Inflammatory macrophage treated with lipopolysaccharide for 4 hours (primary cell): Measurements from ENCODE around the gene NMT1.

Source experiments
- DNase-seq: peaks from one replicate; pipeline ENCODE4 v3.0.0-alpha.2; 2020

Gene NMT1

DNA sequence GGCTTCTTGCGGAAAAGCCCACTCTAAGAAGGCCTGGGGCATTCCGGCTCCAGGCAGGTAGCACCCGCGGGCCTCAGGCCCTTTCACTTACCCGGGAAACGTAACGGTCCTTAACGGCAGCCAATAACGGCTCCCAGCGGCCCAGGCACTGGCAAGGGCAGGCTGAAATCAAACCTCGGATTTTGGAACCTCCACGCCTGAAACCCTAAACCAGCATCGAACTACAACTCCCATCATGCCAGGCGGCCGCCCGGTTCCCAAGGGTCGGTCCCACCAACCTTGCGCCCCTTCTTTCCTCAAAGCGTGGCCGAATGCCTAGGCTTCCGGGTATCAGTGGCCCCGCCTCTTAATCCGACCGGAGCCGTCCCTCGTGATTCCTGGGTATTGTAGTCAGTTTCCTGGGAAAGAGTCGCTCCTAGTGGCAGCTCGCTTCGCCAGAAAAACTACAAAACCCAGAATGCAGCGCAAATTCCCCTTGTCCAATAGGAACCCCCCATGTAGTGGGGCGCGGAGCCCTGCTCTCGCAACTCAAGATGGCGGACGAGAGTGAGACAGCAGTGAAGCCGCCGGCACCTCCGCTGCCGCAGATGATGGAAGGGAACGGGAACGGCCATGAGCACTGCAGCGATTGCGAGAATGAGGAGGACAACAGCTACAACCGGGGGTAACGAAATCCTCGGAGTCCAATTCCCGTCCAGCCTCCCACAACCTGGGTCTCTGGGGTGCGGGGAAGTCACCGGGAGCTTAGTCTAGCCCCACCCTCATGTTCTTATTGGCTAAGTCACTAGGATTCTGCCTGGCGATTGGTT lies at the start of gene NMT1:
TSS of gene NMT1 (plus strand) at position 521 of the 809 bp plus-strand sequence. CDS start at position 534, 13 bp downstream.
- peak; percentile 100 for DNase-seq

DNA sequence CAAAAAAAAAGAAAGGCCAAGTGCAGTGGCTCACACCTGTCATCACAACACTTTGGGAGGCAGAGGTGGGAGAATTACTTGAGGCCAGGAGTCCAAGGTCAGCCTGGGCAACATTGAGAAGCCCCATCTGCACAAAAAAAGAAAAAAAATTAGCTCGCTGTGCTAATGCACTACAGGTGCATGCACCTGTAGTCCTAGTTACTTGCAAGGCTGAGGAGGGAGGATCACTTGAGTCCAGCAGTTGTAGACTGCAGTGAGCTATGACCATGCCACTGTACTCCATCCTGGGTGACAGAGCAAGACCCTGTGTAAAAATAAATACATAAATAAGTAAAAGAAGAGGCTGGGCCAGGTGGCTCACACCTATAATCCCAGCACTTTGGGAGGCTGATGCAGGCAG lies 49.4 kb upstream of the NMT1 start:
- no peak for DNase-seq

DNA sequence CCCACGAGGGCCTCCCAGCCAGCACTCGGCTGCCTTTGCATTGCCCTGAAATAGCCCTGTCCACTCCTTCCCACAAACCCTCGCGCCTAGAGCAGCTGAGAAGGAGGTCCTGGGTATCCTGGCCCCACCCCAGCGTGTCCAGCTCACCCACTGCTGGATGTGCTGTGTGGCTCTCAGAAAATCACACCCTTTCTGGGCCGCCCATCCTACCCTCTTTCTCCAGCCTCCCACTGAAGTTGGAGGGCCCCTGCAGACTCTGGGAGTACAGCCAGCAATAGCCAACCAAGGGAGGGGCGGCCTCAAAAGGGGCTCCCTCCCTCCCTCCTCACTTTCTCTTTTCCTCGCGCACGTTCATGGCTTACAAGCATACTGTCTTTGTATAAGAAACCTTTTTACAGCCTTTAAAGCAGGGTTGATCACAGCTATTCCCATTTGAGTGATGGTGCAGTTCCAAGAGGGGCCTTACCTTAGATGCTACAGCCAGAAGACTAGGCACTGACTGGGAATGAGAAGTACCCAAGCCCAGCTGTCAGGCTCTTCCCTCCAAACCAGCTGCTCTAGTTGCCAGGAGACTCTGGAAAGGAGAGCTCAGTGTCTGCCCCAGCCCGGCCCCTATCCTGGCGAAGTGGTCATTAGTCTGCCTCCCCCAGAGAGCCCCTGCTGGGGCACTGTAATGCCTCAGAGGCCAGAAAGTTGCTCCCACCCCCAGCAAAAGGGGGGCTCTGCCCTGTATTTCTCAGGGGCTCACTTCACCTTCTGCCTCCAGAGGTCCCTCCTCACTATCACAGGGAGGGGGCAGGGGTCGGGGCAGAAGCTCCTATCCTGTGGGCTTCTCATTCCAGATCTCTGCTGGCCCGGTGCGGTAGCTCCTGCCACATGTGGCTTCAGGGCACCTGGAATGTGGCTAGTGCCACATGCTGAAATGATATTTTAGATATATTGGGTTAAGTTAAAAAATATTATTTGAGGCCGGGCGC lies 47.8 kb upstream of the NMT1 start:
- no peak for DNase-seq

DNA sequence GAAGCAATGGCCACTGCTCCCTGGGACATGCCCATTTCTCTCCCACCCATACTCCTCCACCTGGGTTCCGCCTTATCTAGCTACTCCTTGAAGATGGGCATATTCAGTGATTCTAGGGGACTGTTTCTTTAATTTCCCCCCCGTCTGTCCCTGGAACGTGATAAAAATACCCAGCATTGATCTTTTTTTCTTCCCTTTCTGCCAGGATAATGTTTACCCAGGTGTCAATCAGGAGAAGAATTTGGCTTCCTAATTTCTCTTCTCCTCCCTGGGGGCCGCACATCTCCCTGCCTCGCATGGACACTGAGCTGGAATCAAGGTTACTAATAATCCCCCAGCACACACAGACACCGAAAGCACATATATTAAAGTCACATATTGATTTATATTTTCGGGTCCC lies 44.9 kb upstream of the NMT1 start:
- no peak for DNase-seq

DNA sequence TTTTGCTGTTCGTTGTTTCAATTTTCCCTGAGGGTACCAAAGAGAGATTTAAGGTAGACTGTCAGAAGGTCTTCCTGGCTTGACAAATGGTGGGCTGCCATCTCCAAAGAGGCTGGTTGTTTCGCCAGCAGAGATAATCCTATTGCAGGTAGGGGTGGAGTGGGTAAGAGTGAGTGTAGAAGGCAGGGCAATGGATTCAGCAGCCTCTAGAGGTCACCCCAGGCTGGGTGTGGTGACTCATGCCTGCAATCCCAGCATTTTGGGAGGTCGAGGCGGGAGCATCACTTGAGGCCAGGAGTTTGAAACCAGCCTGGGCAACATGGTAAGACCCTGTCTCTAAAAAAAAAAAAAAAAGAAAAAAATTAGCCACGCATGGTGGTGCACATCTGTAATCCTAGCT lies 44.3 kb upstream of the NMT1 start:
- no peak for DNase-seq

DNA sequence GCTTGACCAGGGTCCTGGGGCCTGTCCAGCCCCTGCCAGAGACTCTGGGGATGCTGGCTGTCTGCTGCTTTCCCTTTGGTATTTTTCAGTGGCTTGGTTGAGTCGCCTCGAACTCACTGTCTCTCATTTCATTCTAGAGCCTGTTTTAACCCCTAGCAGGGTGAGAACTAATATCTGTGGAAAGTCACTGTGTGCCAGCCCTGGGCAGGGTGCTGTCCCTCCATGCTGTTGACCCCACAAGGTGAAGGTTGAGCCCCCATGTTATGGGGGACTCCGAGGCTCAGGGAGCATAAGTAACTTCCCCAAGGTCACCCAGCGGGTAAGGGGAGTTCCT lies 42.6 kb upstream of the NMT1 start:
- DNase-seq: no peak

DNA sequence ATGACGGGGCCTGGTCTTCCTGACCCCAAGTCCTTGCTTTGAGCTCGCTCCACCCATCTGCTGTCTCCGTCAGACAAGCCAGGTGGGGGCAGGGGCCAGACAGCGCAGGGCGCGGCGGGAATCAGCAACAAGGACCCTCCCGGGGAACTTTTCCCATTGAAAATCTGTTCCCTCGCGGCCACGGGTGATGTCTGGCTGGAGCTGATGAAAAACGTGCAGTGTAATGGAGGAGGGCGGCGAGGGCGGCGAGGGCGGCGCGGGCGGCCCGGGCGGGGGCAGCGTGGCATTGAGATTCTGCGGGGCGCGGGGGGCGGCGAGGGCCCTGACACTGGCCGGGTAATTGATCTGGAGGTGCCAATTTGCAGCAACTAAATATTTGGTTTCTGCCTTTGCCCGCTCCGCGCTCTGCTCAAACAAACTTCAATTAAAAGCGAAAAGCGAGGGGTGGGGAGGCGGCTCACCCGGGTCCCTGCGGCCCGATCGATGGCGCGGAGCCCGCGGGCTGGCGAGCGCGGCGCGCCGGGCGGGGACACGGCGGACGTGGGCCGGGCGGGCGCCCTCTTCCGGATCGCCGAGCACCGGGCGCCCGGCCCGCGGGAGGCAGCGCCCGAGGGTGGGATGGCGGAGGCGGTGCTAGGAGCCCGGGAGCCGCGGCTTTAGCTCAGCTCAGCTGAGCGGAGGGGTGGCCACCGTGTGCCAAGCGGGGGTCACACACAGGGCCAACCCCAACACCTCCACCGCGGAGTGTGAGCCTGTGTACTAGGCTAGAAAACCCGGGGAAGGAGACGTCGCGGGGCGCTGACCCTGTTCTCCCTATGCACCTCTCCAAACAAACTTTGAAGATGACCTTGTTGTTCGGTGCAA lies 42.0 kb upstream of the NMT1 start:
- DNase-seq: peak; percentile 46

DNA sequence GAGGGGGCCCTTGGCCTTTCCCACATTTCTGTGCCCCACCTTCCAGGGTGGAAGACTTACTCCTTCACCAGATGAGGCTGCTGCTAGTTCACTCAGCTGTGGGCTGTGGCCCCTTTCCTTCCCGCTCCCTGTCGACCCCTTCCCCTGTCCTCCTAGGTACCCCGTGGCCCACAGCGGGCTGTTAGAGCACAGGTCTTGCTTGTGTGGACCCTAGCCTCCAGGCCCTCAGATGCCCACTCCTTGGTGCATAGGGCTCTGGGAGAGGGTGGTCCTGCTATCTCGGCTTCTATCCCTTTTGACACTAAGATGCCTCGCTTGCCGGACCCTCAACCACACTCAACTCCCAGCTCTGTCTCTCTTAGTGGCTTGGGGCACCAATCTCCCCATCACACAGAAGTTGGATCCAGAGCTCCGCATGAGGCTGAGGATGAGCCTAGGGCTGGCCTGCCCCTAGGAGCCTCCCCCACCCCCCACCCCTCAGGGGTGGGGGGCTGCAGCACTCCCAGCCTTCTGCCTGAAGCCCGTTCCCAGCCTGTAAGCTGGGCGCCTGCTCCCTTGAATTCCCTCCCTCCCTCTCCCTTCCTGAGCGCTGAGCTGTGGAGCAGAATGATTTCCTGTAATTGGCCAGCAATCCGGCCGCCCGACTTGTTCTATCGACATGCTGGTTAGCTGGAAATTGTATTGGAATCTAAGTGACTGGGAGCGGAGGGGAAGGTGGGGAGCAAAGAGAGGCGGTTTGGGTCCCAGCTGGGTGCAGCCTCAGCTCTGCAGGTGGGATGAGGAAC lies 40.6 kb upstream of the NMT1 start:
- no peak for DNase-seq

DNA sequence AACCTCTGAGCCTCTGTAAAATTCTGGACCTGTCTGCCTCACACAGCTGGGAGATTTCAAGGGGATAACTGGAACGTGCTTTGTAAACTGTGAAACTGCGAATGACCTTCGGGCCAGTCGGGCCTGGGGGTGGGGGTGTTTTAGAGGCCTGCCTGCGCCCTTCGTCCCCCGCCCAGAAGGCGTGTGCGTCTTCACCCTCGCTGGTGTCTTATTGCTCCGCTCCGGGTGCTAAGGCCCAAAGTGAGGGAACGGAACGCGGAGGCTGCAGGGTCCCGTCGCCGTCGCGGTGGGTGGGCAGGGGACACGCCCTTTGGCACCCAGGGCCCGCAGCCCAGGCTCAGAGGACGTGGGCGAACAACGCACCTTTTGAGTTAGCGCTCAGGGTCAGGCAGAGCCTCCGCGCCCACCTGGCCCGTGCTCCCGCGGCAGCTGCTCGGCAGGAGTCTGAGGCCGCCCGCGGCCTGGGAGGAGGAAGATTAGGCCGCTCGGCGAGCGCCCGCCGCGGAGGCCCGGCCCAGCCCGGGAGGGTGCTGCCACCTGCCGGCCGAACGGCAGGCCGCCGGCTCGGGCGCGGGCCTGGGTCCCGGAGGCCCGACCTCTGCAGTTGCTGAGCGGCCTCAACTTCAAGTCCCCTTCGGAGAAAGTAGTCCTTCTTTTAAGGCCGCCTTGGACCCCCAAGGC lies 39.4 kb upstream of the NMT1 start:
- peak; percentile 52 for DNase-seq

DNA sequence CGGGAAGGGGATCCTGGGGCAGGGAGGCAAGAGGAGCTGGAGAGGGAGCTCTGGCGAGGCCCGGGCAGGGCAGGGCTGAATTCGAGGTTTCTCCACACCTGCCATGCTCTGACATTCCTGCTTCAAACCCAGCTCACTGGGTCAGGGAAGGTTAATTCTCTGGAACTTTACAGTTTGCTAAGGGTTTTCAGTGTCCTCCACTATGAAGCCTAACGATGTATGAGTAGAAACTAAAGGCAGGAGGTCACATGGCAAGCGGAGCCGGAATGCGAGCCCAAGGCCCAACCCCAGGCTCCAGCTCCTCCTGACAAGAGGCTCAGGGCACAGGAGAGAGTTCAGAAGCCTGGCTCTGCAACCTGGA lies 38.8 kb upstream of the NMT1 start:
- no peak for DNase-seq

DNA sequence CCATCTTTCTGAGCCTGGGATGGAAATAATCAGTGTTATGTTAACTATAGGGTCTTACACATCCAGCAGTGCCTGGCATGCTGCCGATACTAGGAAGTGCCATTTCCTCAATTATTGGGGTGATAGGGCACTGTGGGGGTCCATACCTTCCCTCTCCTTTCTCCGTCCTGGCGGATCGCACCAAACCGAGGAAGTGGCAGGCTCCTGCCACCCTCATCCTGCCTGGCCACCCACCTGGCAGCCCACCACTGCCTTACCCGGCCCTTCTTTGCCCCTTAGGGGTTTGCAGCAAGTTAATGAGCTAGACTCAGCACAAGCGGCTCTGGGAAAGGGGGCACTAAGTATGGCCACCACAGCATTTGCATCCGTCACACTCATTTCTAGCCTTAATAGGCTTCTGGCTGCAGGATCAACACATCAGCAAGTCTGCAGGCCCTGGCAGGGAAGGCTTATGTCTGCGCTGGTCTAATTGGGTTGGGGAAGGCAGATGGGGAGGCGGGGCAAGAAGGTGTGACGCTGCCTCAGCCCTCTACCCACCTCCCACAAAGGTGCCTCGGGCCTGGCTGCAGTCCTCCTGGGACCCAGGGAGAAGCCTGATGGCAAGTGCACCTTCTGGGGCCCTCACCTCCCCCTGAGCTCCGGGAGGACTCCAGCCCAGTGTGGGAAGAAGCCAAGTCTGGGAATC lies 38.3 kb upstream of the NMT1 start:
- DNase-seq: no peak

DNA sequence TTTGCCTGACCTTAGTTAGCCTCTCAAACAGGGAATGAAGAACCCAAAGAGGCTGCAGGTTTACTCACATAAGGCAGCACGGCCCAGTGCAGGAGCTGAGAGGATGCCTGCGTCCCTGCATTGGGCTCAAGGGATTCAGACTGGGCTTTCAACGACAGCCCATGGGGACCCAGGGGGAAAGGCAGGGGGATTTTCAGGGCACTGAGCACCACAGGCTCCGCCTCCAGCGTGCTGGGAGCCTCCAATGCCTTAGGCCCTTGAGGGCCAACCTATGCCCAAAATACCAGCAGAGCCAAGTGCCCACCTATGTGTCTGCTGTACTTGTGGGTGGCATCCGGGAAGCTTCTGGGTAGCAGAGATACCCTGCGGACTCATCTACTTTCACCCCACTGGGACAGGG lies 32.0 kb upstream of the NMT1 start:
- DNase-seq: no peak

DNA sequence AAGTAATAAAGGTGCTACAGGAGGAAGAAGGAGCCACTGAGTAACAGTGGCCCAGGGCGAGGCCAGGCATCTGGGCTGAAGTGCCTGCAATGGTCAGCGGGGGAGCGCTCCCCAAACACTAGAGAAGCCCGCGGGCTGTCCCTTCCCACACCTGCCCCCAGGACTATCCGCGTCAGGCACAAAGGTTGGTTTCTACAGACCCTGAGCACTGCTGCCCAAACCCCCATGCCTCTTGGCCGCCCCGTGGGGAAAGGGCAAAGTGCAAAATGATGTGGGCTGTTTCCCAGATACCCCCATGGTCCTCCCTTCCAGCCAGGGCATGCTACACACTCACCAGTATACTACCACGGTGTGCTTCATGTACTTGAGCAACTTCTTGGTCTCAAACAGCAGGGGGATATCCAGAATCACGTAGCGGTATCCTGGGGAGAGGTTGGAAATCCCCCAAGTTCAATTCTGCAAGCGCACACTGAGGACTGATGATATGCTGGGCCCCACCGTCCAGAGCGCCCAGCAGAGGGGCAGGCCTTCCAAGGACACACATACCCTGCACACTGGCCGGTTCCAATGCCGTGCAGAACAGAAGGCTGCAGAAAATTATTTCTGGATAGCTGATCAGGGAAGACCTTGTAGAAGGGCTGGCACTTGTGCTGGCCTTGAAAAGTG lies 31.2 kb upstream of the NMT1 start:
- DNase-seq: no peak

DNA sequence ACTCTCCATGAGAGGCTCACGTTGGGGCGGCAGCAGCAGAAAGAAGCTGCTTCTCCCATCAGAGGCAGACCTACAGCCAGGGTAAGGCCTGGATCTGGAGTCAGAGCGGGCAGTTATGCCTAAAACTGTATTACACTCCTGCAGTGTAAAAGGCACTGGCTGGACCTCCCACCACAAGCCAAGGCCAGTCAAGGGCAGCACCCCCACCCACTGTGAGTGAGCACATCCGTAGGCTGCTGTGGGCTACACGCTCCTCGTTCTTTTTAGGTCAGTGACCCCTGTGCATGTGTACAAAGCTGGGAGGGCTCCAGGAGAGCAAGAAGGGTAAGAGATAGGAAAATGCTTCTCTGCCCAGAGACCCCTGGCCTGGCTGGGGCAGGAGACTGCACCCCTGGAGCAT lies 30.4 kb upstream of the NMT1 start:
- no peak for DNase-seq

DNA sequence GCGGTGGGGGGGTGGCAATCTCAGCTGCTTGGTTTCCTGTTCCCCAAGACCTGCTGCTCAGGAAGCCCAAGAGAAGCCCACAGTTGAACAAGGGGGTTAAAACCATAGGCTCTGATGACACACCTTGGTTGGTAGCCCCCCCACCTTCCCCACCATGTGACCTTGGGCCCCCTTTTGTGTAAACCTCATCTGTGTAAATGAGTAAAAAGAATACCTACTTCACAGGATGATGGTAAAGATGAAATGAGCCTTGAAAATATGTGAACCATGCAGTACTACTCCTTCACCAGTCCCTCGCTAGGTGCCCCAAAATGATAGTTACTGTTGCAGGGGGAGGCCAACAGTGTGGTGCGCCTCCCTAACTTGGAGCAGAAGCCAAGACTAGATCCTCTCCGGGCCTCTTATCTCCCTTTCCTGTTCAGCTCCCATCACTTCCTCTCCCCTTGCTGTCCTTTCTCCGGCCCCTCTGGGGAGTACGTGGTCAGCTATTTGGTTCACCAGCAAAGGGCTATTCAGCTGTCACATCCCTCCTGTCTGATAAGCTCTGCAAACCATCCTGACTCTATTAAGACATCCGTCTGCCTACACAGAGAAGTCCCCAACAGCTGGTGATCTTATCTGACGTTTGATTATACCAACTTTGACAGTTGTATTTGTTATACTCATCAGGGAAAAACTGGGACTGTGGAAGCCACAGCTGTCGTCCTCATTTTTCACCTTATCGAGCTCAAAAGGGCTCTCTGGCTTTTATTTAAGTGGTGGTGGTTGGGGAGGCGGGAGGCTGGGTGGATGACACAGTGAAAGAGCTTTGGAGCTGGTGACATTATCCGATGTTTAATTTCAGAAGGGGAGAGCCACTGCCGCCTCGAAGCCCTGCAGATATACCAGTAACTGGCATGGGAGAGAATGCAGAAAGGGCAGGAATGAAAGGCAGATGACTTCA lies 29.6 kb upstream of the NMT1 start:
- no peak for DNase-seq

DNA sequence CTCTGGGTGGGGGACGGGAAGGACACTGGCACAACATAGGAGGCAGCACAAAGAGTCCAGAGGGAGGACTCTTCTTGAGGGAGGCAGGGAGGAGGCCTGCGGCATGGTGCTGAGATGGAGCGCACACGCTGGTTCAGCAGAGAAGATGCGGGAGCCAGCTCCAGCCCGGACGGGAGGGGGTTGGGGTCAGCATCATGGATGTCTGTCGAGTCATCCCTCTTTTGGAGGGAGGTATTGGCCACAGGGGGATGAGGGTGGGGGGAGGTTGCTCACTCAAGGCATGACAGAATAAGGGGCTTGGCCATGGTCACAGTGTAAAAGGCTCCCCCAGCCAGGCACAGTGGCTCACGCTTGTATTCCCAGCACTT lies 29.0 kb upstream of the NMT1 start:
- DNase-seq: no peak

DNA sequence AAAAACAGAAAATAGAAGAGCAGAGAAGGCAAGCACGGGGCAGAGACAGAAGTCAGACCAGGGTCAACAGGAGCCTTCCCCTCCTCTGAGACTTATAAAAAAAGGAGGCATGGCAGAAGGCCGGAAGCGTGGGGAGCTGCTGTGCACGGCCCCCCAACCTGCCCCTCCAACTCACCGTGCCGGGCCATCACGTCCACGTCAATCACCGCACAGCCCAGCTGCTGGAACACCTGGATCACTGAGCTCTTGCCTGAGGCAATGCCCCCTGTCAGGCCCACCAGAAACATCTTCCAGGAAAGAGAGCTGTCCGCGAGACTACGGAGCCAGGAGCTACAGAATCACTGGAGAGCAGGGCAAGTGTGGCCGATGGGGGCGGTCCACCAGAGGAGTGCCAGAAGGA lies 26.5 kb upstream of the NMT1 start:
- no peak for DNase-seq

DNA sequence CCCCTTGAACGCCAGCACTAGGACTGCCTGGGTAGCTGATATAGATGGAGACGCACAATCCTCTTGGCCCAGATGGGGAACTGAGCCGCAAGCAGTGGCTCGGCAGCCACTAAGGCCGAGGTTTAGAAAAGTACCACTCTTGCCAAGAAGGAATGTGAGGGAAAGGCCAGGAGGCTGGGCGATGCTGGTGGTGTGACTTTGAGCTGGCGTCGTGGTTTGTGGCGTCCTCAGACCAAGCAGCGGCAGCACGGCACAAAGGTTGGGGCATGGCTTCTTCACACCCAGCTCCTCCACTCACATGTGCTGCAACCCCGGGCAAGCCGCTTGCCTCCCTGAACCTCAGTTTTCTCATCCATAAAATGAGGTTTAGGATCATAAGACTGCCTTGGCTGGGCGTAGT lies 25.3 kb upstream of the NMT1 start:
- DNase-seq: no peak

DNA sequence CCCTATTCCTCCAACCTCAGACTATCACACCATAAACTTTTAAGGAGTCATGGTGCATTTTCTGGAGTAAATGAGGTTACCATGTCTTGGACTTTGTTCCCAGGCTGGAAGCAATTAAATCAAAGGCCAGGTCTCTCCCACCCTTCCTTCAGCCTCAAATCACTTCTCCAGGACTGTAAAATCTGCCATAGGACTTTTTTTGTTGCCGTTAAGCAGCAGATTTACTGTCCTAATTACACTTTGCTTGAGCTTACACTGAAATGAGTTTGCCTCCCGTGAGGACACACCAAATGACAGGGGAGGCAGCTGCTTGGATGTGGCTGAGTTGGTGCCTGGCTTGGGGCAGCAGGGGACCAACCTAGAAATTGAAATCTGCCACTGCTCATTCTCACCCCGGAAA lies 24.4 kb upstream of the NMT1 start:
- no peak for DNase-seq
